Measurements from ENCODE around the gene NWD2.
"Not testable (repeated sequence)": the region's sequence is repeated elsewhere in the genome, so short reads cannot be mapped to it uniquely, and the experiment has no call there.

The NWD2 gene

GRCh38 chr4:37400241-37400881 is 155.8 kb downstream of the NWD2 start:
- H3K9me3 ChIP-seq (ENCODE audit: control insufficient read depth in 1 of 2, low read length in 2 of 2) = no peaks in the 10 kb centered on the region
- H3K36me3 ChIP-seq (ENCODE audit: control insufficient read depth in 1 of 2, insufficient read depth in 2 of 2, low read length in 2 of 2) = no peaks in the 10 kb centered on the region
- H3K4me3 ChIP-seq (ENCODE audit: low read depth in 1 of 2, low read length in 2 of 2) = no peak overlapping the region
- H3K27me3 ChIP-seq (ENCODE audit: low read depth, low read length) = no peaks in the 10 kb centered on the region
- H3K4me1 ChIP-seq (ENCODE audit: control insufficient read depth in 1 of 2, insufficient read depth in 2 of 2, low read length in 2 of 2) = no peaks in the 10 kb centered on the region
- H3K27ac ChIP-seq (ENCODE audit: low read length) = no peak overlapping the region

GRCh38 chr4:37407938-37408826 is 163.6 kb downstream of the NWD2 start:
- H3K27ac ChIP-seq (ENCODE audit: low read length); H3K4me3 ChIP-seq (ENCODE audit: low read depth in 1 of 2, low read length in 2 of 2); H3K36me3 ChIP-seq (ENCODE audit: control insufficient read depth in 1 of 2, insufficient read depth in 2 of 2, low read length in 2 of 2): not testable (repeated sequence)

GRCh38 chr4:37413612-37414011 is 169.1 kb downstream of the NWD2 start:
- H3K27me3 ChIP-seq (ENCODE audit: low read depth, low read length); H3K9me3 ChIP-seq (ENCODE audit: control insufficient read depth in 1 of 2, low read length in 2 of 2); H3K27ac ChIP-seq (ENCODE audit: low read length); H3K36me3 ChIP-seq (ENCODE audit: control insufficient read depth in 1 of 2, insufficient read depth in 2 of 2, low read length in 2 of 2); H3K4me1 ChIP-seq (ENCODE audit: control insufficient read depth in 1 of 2, insufficient read depth in 2 of 2, low read length in 2 of 2); H3K4me3 ChIP-seq (ENCODE audit: low read depth in 1 of 2, low read length in 2 of 2): not testable (repeated sequence)

More at GRCh38 chr4:37407938-37408826, 163.6 kb downstream of the NWD2 start:
- not testable (repeated sequence) for H3K27me3 ChIP-seq (ENCODE audit: low read depth, low read length); H3K9me3 ChIP-seq (ENCODE audit: control insufficient read depth in 1 of 2, low read length in 2 of 2); H3K4me1 ChIP-seq (ENCODE audit: control insufficient read depth in 1 of 2, insufficient read depth in 2 of 2, low read length in 2 of 2)

GRCh38 chr4:37415845-37416369 is 171.4 kb downstream of the NWD2 start:
- H3K4me1 ChIP-seq (ENCODE audit: control insufficient read depth in 1 of 2, insufficient read depth in 2 of 2, low read length in 2 of 2) = no peaks in the 10 kb centered on the region
- H3K36me3 ChIP-seq (ENCODE audit: control insufficient read depth in 1 of 2, insufficient read depth in 2 of 2, low read length in 2 of 2) = no peaks in the 10 kb centered on the region
- H3K9me3 ChIP-seq (ENCODE audit: control insufficient read depth in 1 of 2, low read length in 2 of 2) = no peaks in the 10 kb centered on the region
- H3K27me3 ChIP-seq (ENCODE audit: low read depth, low read length) = no peaks in the 10 kb centered on the region
- no peak overlapping the region for H3K4me3 ChIP-seq (ENCODE audit: low read depth in 1 of 2, low read length in 2 of 2)
- H3K27ac ChIP-seq (ENCODE audit: low read length) = no peak overlapping the region

GRCh38 chr4:37421614-37422013 is 177.1 kb downstream of the NWD2 start:
- H3K27ac ChIP-seq (ENCODE audit: low read length) = no peak overlapping the region
- H3K27me3 ChIP-seq (ENCODE audit: low read depth, low read length) = no peaks in the 10 kb centered on the region

GRCh38 chr4:37422102-37422501 is 177.6 kb downstream of the NWD2 start:
- no peaks in the 10 kb centered on the region for H3K36me3 ChIP-seq (ENCODE audit: control insufficient read depth in 1 of 2, insufficient read depth in 2 of 2, low read length in 2 of 2)
- no peak overlapping the region for H3K4me3 ChIP-seq (ENCODE audit: low read depth in 1 of 2, low read length in 2 of 2)
- H3K27ac ChIP-seq (ENCODE audit: low read length) = no peak overlapping the region
- H3K27me3 ChIP-seq (ENCODE audit: low read depth, low read length) = no peaks in the 10 kb centered on the region
- no peaks in the 10 kb centered on the region for H3K9me3 ChIP-seq (ENCODE audit: control insufficient read depth in 1 of 2, low read length in 2 of 2)
- no peaks in the 10 kb centered on the region for H3K4me1 ChIP-seq (ENCODE audit: control insufficient read depth in 1 of 2, insufficient read depth in 2 of 2, low read length in 2 of 2)

More at GRCh38 chr4:37421614-37422013, 177.1 kb downstream of the NWD2 start:
- Histone ChIP-seq H3K9me3 (ENCODE audit: control insufficient read depth in 1 of 2, low read length in 2 of 2) (no peaks in the 10 kb centered on the region), H3K4me3 (ENCODE audit: low read depth in 1 of 2, low read length in 2 of 2) (no peak overlapping the region), H3K4me1 (ENCODE audit: control insufficient read depth in 1 of 2, insufficient read depth in 2 of 2, low read length in 2 of 2) (no peaks in the 10 kb centered on the region), H3K36me3 (ENCODE audit: control insufficient read depth in 1 of 2, insufficient read depth in 2 of 2, low read length in 2 of 2) (no peaks in the 10 kb centered on the region)

GRCh38 chr4:37422638-37423037 is 178.1 kb downstream of the NWD2 start:
- Histone ChIP-seq H3K4me1 (ENCODE audit: control insufficient read depth in 1 of 2, insufficient read depth in 2 of 2, low read length in 2 of 2) (no peaks in the 10 kb centered on the region), H3K4me3 (ENCODE audit: low read depth in 1 of 2, low read length in 2 of 2) (no peak overlapping the region), H3K9me3 (ENCODE audit: control insufficient read depth in 1 of 2, low read length in 2 of 2) (no peaks in the 10 kb centered on the region), H3K27me3 (ENCODE audit: low read depth, low read length) (no peaks in the 10 kb centered on the region), H3K36me3 (ENCODE audit: control insufficient read depth in 1 of 2, insufficient read depth in 2 of 2, low read length in 2 of 2) (no peaks in the 10 kb centered on the region), H3K27ac (ENCODE audit: low read length) (no peak overlapping the region)

- Histone ChIP-seq H3K27ac (ENCODE audit: low read length) (no peak overlapping the region), H3K4me3 (ENCODE audit: low read depth in 1 of 2, low read length in 2 of 2) (no peak overlapping the region), H3K4me1 (ENCODE audit: control insufficient read depth in 1 of 2, insufficient read depth in 2 of 2, low read length in 2 of 2) (no peaks in the 10 kb centered on the region), H3K36me3 (ENCODE audit: control insufficient read depth in 1 of 2, insufficient read depth in 2 of 2, low read length in 2 of 2) (no peaks in the 10 kb centered on the region), H3K9me3 (ENCODE audit: control insufficient read depth in 1 of 2, low read length in 2 of 2) (no peaks in the 10 kb centered on the region), H3K27me3 (ENCODE audit: low read depth, low read length) (no peaks in the 10 kb centered on the region)
These were observed 178.8 kb downstream of the NWD2 start for GRCh38 chr4:37423310-37423709.

- H3K36me3 ChIP-seq (ENCODE audit: control insufficient read depth in 1 of 2, insufficient read depth in 2 of 2, low read length in 2 of 2) = no peaks in the 10 kb centered on the region
- no peak overlapping the region for H3K27ac ChIP-seq (ENCODE audit: low read length)
- no peaks in the 10 kb centered on the region for H3K27me3 ChIP-seq (ENCODE audit: low read depth, low read length)
- H3K9me3 ChIP-seq (ENCODE audit: control insufficient read depth in 1 of 2, low read length in 2 of 2) = no peaks in the 10 kb centered on the region
- H3K4me3 ChIP-seq (ENCODE audit: low read depth in 1 of 2, low read length in 2 of 2) = no peak overlapping the region
- H3K4me1 ChIP-seq (ENCODE audit: control insufficient read depth in 1 of 2, insufficient read depth in 2 of 2, low read length in 2 of 2) = no peaks in the 10 kb centered on the region
These were observed 180.2 kb downstream of the NWD2 start for GRCh38 chr4:37424753-37425152.

- Histone ChIP-seq H3K27ac (ENCODE audit: low read length) (no peak overlapping the region), H3K4me1 (ENCODE audit: control insufficient read depth in 1 of 2, insufficient read depth in 2 of 2, low read length in 2 of 2) (no peaks in the 10 kb centered on the region), H3K4me3 (ENCODE audit: low read depth in 1 of 2, low read length in 2 of 2) (no peak overlapping the region), H3K9me3 (ENCODE audit: control insufficient read depth in 1 of 2, low read length in 2 of 2) (no peaks in the 10 kb centered on the region), H3K36me3 (ENCODE audit: control insufficient read depth in 1 of 2, insufficient read depth in 2 of 2, low read length in 2 of 2) (no peaks in the 10 kb centered on the region), H3K27me3 (ENCODE audit: low read depth, low read length) (no peaks in the 10 kb centered on the region)
These were observed 181.3 kb downstream of the NWD2 start for GRCh38 chr4:37425857-37426256.

GRCh38 chr4:37427193-37427592 is 182.7 kb downstream of the NWD2 start:
- H3K27ac ChIP-seq (ENCODE audit: low read length) = no peak overlapping the region
- H3K36me3 ChIP-seq (ENCODE audit: control insufficient read depth in 1 of 2, insufficient read depth in 2 of 2, low read length in 2 of 2) = no peaks in the 10 kb centered on the region
- H3K9me3 ChIP-seq (ENCODE audit: control insufficient read depth in 1 of 2, low read length in 2 of 2) = no peaks in the 10 kb centered on the region
- no peaks in the 10 kb centered on the region for H3K4me1 ChIP-seq (ENCODE audit: control insufficient read depth in 1 of 2, insufficient read depth in 2 of 2, low read length in 2 of 2)
- H3K27me3 ChIP-seq (ENCODE audit: low read depth, low read length) = no peaks in the 10 kb centered on the region
- no peak overlapping the region for H3K4me3 ChIP-seq (ENCODE audit: low read depth in 1 of 2, low read length in 2 of 2)
